SK-N-DZ (cell line): ENCODE data around the gene RFX4.
"Not testable (repeated sequence)": the region's sequence is repeated elsewhere in the genome, so short reads cannot be mapped to it uniquely, and the experiment has no call there.

Experiments used
- DNase-seq: peaks from one replicate; pipeline ENCODE4 v3.0.0-alpha.2; 2015; ENCODE audit warnings: low spot score

The RFX4 gene

GRCh38 chr12:106726603-106727202, 143.9 kb downstream of the RFX4 start:
- DNase-seq = not testable (repeated sequence)

DNA sequence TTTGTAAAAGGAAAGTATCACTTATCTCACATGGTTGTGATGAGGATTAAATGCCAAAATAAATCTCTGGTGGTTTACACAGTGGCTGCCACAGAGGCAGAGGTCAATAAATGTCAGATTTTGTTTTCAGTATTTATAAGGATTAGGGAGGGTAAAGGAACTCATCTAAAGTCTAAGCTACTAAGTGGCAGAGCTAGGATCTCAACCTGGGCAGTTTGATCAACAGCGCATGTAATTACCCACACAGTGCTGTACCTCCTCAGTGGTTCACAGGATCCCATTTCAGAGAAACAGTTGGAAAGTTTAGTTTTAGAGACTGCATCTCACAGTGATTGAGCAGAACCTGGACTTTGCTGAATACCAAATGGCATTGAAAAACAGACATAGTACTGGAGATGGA, 146.8 kb downstream of the RFX4 start:
- no peak for DNase-seq

- DNase-seq = no peak
These were observed 150.1 kb downstream of the RFX4 start for GRCh38 chr12:106732890-106733289.

- no peak for DNase-seq
These were observed 150.9 kb downstream of the RFX4 start for GRCh38 chr12:106733660-106734059.

GRCh38 chr12:106736051-106736957, 153.5 kb downstream of the RFX4 start:
- no peak for DNase-seq

DNA sequence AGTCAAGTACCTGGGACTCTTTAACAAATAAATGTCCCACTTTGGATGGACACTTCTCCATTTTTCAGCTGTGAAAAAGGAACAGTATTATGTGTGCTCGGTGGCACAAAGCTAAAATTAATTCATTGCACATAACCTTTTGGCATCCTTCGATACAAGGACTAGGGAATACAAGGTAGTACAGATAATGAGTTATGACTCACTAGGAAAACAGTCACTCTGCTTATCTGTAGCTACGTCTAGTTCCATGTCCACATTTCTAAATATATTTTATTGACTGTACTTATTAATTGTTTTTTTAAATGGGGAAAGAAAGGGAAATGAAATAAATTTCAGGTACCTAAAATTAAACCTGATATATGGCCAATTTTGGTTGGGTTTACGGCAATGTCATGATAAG, 156.5 kb downstream of the RFX4 start:
- no peak for DNase-seq

GRCh38 chr12:106739815-106740530, 157.2 kb downstream of the RFX4 start:
- no peak for DNase-seq

DNA sequence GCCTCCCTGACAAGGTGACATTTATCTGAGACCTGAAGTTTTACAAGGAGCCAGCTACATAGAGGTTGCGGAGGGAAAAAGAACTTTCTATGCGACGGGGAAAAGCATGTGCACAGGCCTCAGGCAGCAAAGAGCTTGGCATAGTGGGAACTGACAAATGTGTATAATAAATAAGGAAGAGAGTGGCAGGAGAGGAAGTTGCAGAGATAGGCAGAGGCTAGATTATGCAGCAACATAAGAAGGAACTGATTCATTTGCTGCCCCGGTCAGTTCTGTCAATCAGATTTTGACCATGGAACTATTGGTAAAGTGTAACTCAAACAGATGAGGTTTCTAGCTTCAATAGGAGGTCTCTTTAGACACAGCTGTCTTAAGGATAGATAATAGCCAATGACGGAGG, 158.0 kb downstream of the RFX4 start:
- DNase-seq = no peak

GRCh38 chr12:106741247-106741646, 158.4 kb downstream of the RFX4 start:
- no peak for DNase-seq

DNA sequence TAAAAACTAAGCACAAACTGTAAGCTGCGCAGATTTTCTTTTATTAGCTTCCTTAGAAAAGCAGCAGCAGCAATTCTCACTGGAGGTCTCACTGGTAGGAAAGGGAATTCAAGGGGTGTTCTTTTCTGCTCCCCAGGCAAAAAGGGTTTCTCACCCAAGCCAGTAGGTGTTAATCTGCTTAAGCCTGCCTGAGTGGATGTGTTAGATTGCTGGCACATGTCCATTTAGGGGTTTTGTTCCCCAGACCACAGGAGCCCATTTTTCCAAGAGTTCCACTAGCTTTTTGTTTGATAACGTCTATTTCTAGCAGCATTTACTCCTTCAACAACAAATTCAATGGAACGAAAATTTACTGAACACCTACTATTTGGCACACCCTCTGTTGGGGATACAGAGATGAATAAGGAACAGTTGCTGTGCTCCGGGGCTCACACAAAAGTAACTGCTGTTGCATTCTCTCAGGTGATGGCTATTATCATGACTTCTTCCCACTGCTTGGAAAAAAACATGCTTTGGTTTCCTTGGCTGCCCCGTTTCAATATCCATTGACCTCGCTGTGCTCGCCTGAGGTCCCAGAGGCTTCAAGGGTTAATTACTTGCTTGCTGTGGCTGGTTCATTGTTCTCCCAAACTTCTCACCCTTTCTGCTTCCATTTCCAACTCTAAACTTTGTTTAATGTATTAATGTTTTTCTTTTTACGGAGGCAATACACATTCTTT, 160.6 kb downstream of the RFX4 start:
- DNase-seq = no peak

DNA sequence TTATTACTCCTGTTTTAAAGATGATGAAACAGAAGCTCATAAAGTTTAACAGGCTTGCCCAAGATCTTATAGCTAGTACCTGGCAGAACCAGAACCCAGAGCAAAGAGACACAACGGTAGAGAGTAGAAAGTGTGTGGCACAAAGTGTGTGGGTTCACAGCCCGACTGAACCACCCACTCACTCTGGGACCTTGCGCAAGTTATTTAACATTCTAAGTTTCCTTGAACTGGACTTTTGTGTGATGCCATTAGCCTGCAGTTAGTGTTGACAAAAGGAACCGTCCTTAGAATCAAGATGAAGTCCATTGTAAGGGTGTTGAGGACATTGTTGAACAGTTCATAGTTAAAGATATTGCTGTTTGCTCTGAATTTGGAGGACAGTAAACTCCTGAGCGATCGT, 161.8 kb downstream of the RFX4 start:
- DNase-seq = no peak

DNA sequence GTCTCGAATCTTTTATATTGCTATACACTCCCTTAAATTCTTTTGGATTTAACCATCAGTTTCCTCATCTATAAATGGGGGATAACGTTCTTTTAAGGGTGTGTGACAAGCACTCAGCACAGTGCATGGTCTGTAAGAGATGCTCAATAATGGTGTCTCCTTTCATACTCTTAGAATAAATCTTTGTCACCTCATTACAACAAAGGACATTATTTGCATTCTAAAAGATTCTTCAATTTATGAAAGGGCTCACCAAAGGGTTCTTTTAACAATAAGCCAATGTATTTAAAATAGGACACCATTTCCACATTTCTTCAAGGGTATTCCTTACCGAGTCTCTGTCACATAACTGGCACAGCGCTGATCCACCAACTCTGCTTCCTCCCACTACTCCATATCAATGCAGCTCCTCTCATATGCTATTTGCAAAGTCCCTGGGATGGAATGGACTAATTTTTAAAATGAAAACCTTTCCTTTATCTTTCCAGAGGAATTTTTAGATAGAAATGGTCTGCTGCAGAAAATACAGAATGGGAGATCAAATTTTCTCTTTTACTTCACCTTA, 162.5 kb downstream of the RFX4 start:
- DNase-seq = no peak

DNA sequence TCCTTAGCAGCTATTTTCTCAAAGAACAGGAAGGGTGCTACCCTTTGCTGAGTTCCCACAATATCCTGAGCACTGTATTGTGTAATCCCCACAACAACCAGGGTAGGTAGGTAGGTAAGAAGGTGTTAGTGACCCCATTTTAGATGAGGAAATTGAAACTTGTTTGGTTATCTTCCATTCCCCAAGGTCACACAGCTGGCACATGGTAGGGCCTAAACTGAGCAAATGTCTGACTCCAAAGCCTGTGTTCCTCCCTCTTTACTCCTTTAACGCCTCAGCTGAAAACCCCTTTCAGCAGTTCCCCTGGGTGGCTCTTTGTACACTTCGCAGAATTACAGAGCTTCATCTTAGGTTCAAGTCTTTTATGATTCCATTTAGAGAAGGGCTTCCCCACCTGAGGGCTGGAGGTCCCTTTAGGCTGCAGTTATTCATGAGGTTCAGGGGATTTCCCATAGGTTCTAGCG, 165.2 kb downstream of the RFX4 start:
- DNase-seq = no peak

- DNase-seq = no peak
These were observed 167.7 kb downstream of the RFX4 start for GRCh38 chr12:106750524-106750923.

DNA sequence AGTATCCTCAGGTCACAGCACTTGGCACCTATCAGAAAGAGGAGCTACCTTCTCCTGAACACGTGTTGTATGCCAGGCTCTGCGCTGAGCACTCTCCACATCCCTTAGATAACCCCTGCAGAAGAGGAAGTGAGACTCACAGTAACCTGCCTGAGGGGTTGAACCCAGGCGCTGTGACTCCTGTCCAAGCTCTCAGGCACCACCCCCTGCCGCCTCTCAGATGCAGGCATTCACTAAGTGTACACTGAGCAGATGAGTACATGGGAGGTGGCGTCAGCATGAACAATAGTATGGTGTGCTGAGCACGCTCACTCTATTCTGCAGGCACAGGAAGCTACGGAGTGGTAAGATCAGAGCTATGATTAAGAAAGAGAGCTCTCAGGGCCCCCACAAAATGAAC, 170.7 kb downstream of the RFX4 start:
- DNase-seq = no peak

- no peak for DNase-seq
These were observed 171.5 kb downstream of the RFX4 start for GRCh38 chr12:106754331-106754730.

GRCh38 chr12:106757623-106758348, 175.0 kb downstream of the RFX4 start:
- no peak for DNase-seq

GRCh38 chr12:106758349-106759110, 175.7 kb downstream of the RFX4 start:
- DNase-seq = no peak

DNA sequence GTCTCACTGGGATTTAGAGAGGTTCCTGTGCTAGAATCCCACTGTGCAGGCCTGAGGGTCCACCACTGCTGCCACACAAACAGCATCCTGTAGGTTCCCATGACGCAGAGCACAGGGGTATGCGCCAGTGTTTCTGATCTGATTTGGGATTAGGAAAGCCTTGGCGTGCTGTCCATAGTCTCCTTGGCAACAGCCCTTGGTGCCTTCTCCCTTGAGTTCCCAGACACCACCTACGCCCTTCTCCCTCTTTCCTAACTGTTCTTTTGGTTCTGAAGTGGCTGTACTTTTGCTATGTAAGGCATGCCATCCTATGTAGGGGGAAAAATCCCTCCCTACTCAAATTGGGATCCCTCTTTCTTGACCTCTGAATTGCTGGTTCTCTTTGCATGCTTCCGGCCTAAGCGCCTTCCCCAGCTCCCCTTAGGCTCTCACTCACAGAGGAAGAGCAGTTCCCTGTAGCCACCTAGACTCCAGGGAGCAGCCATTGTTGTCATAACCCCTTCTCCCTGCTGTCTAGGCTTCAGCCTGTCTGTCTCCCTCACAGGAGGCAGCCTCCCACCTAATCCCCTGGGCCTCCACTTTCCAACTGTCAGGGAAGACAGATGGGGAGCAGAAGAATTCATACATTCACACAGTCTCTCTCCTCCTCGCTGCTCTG, 176.9 kb downstream of the RFX4 start:
- no peak for DNase-seq

DNA sequence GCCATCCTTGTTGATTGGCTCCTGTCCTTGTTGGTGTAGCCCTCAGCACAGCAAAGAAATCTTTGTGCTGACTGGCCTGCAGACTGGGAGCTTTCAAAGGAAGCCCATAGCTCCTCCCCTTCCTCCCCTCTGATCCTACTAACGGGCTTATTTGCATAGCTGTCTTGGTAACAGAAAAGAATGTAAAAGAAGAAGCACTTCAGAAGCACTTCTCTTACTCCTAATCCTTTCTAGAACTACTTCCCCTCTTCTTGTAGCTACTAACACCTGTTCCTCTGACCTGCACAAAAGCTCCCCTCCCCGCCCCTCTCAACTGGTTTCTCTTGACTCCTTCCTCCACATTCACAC, 177.4 kb downstream of the RFX4 start:
- no peak for DNase-seq
